ENCODE data around the gene CDK9.
A peak's percentile ranks its signal among the peaks of the same experiment; 100 is the strongest.

Gene CDK9

DNA sequence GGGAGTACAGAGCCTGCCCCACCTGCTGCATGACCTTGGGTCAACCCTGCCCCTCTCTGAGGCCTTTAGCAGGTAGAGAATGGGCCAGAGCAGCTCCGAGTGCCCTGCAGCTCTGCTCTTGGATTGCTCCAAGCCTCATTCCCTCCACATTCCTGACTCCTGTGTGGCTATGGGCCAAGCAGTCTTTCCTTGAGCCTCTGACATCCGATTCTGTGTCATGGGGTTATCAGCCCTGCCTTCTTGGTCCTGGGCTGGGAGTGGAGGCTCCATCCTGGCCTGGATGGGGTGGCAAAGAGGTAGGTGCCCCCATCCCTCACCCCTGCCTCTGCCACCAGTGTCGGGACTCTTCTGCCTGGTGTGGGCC is 30.5 kb downstream of the CDK9 start (continued):
- TF ChIP-seq, protein P1, sequence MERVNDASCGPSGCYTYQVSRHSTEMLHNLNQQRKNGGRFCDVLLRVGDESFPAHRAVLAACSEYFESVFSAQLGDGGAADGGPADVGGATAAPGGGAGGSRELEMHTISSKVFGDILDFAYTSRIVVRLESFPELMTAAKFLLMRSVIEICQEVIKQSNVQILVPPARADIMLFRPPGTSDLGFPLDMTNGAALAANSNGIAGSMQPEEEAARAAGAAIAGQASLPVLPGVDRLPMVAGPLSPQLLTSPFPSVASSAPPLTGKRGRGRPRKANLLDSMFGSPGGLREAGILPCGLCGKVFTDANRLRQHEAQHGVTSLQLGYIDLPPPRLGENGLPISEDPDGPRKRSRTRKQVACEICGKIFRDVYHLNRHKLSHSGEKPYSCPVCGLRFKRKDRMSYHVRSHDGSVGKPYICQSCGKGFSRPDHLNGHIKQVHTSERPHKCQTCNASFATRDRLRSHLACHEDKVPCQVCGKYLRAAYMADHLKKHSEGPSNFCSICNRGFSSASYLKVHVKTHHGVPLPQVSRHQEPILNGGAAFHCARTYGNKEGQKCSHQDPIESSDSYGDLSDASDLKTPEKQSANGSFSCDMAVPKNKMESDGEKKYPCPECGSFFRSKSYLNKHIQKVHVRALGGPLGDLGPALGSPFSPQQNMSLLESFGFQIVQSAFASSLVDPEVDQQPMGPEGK (CRISPR knock-in tag; IDR thresholded peaks at IDR 0.05; ENCODE audit: borderline replicate concordance) = no peak
- no peak for TF ChIP-seq GLIS3 (CRISPR knock-in tag; IDR thresholded peaks at IDR 0.05)
- no peak for TF ChIP-seq OSR1 (CRISPR knock-in tag; IDR thresholded peaks at IDR 0.05)
- TF ChIP-seq CSDC2 (CRISPR knock-in tag; IDR thresholded peaks at IDR 0.05) = no peak
- no peak for TF ChIP-seq ZNF8 (CRISPR knock-in tag; IDR thresholded peaks at IDR 0.05)
- no peak for TF ChIP-seq BACH2 (CRISPR knock-in tag; IDR thresholded peaks at IDR 0.05; ENCODE audit: borderline replicate concordance)

DNA sequence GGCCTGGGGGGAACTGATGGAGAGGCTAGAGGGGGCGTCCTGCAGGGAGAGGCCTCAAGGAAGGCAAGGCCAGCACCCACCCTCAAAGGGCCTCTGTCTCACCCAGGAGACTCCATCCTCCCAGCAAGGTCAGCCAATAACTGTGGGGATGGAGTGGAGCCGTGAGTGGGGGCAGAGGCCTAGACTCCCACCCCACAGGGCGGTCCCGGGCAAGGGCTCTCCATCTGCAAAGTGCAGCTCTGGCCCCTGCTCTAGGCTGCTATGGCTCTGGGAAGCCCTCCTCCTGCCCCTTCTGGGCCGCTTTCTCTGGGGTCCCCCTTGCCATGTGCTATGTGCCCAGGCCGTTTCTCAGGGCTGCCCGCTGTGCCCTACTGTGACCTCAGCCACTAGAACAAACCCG is 30.9 kb downstream of the CDK9 start:
- TF ChIP-seq ZNF8 (CRISPR knock-in tag; IDR thresholded peaks at IDR 0.05) (no peak), PPARA (CRISPR knock-in tag; IDR thresholded peaks at IDR 0.05; ENCODE audit: borderline replicate concordance) (no peak), RARB (CRISPR knock-in tag; IDR thresholded peaks at IDR 0.05) (no peak), TOX (CRISPR knock-in tag; IDR thresholded peaks at IDR 0.05; ENCODE audit: borderline replicate concordance) (no peak), OSR1 (CRISPR knock-in tag; IDR thresholded peaks at IDR 0.05) (no peak), ZNF70 (CRISPR knock-in tag; IDR thresholded peaks at IDR 0.05) (no peak), ISL1 (CRISPR knock-in tag; IDR thresholded peaks at IDR 0.05) (no peak), TCF4 (CRISPR knock-in tag; IDR thresholded peaks at IDR 0.05; ENCODE audit: borderline replicate concordance) (no peak), GLIS3 (CRISPR knock-in tag; IDR thresholded peaks at IDR 0.05) (no peak), ZC3H10 (CRISPR knock-in tag; IDR thresholded peaks at IDR 0.05) (no peak), SNAI2 (CRISPR knock-in tag; IDR thresholded peaks at IDR 0.05) (no peak), BACH2 (CRISPR knock-in tag; IDR thresholded peaks at IDR 0.05; ENCODE audit: borderline replicate concordance) (no peak), CSDC2 (CRISPR knock-in tag; IDR thresholded peaks at IDR 0.05) (no peak), ZFP30 (CRISPR knock-in tag; IDR thresholded peaks at IDR 0.05) (no peak), ESRRG (CRISPR knock-in tag; IDR thresholded peaks at IDR 0.05) (no peak)
- TF ChIP-seq, protein P2, sequence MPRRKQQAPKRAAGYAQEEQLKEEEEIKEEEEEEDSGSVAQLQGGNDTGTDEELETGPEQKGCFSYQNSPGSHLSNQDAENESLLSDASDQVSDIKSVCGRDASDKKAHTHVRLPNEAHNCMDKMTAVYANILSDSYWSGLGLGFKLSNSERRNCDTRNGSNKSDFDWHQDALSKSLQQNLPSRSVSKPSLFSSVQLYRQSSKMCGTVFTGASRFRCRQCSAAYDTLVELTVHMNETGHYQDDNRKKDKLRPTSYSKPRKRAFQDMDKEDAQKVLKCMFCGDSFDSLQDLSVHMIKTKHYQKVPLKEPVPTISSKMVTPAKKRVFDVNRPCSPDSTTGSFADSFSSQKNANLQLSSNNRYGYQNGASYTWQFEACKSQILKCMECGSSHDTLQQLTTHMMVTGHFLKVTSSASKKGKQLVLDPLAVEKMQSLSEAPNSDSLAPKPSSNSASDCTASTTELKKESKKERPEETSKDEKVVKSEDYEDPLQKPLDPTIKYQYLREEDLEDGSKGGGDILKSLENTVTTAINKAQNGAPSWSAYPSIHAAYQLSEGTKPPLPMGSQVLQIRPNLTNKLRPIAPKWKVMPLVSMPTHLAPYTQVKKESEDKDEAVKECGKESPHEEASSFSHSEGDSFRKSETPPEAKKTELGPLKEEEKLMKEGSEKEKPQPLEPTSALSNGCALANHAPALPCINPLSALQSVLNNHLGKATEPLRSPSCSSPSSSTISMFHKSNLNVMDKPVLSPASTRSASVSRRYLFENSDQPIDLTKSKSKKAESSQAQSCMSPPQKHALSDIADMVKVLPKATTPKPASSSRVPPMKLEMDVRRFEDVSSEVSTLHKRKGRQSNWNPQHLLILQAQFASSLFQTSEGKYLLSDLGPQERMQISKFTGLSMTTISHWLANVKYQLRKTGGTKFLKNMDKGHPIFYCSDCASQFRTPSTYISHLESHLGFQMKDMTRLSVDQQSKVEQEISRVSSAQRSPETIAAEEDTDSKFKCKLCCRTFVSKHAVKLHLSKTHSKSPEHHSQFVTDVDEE (CRISPR knock-in tag; IDR thresholded peaks at IDR 0.05) = no peak
- TF ChIP-seq, protein P3, sequence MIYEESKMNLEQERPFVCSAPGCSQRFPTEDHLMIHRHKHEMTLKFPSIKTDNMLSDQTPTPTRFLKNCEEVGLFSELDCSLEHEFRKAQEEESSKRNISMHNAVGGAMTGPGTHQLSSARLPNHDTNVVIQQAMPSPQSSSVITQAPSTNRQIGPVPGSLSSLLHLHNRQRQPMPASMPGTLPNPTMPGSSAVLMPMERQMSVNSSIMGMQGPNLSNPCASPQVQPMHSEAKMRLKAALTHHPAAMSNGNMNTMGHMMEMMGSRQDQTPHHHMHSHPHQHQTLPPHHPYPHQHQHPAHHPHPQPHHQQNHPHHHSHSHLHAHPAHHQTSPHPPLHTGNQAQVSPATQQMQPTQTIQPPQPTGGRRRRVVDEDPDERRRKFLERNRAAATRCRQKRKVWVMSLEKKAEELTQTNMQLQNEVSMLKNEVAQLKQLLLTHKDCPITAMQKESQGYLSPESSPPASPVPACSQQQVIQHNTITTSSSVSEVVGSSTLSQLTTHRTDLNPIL (CRISPR knock-in tag; IDR thresholded peaks at IDR 0.05; ENCODE audit: low read depth) = no peak
- ATAC-seq = peak; percentile 3; the same call in 2 of the 3 replicates

DNA sequence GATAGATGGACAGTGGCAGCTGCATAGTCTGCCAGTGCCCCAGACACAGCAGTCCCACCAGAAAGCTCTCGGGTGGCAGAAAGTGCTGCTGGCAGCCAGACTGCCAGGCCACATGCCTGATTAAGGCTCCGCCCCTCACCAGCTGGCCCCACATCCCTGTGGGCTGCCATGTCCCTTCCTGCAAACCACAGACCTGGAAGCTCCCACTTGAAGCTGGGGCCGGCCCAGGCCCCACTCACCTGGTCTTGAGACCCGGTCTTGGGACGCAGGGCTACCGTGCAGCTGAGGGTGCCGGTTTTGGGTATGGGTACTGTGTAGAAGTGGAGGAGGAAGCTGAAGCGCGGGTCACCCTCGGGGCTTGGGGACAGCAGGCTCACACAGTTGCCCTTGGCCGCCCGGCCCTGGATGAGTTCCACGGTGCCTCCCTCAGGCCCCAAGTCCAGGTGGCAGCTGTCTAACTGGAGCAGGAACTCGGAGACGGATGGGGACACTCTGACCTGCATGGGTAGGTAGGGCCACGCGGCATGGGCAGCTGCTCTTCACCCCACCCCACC is 32.1 kb downstream of the CDK9 start:
- peak; percentile 26; the same call in 2 of the 3 replicates for ATAC-seq
- TF ChIP-seq CSDC2 (CRISPR knock-in tag; IDR thresholded peaks at IDR 0.05) (no peak), SNAI2 (CRISPR knock-in tag; IDR thresholded peaks at IDR 0.05) (no peak), ZNF70 (CRISPR knock-in tag; IDR thresholded peaks at IDR 0.05) (no peak), ZNF8 (CRISPR knock-in tag; IDR thresholded peaks at IDR 0.05) (no peak), ZC3H10 (CRISPR knock-in tag; IDR thresholded peaks at IDR 0.05) (no peak), PPARA (CRISPR knock-in tag; IDR thresholded peaks at IDR 0.05; ENCODE audit: borderline replicate concordance) (no peak), ISL1 (CRISPR knock-in tag; IDR thresholded peaks at IDR 0.05) (no peak)
- TF ChIP-seq, protein P2 (CRISPR knock-in tag; IDR thresholded peaks at IDR 0.05) = peak; percentile 25; the same call in 1 of the 2 replicates

DNA sequence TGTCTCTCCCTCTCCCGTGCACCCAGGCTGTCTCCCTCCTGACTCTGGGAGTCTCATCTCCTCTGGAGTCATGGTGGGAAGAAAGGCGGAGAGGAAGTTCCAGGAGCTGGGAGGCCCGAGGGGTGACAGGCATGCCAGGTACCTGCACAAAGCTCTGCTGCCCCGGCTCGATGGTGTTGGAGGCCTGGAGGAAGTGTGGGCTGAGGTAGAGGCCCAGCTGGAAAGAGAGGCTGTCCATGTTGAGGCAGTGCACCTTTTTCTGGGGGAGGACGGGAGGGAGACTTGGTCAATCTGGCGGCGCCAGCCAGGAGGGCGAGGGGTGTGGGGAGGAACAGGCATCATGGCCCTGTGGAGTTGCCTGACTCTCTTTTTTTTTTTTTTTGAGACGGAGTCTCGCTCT is 32.7 kb downstream of the CDK9 start:
- no peak for ATAC-seq
- TF ChIP-seq TOX (CRISPR knock-in tag; IDR thresholded peaks at IDR 0.05; ENCODE audit: borderline replicate concordance) (no peak), ZC3H10 (CRISPR knock-in tag; IDR thresholded peaks at IDR 0.05) (no peak), ARNTL (CRISPR knock-in tag; IDR thresholded peaks at IDR 0.05; ENCODE audit: borderline replicate concordance, low read depth) (no peak), ZNF8 (CRISPR knock-in tag; IDR thresholded peaks at IDR 0.05) (no peak), OSR1 (CRISPR knock-in tag; IDR thresholded peaks at IDR 0.05) (no peak)
- TF ChIP-seq, protein P4, sequence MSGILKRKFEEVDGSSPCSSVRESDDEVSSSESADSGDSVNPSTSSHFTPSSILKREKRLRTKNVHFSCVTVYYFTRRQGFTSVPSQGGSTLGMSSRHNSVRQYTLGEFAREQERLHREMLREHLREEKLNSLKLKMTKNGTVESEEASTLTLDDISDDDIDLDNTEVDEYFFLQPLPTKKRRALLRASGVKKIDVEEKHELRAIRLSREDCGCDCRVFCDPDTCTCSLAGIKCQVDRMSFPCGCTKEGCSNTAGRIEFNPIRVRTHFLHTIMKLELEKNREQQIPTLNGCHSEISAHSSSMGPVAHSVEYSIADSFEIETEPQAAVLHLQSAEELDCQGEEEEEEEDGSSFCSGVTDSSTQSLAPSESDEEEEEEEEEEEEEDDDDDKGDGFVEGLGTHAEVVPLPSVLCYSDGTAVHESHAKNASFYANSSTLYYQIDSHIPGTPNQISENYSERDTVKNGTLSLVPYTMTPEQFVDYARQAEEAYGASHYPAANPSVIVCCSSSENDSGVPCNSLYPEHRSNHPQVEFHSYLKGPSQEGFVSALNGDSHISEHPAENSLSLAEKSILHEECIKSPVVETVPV (CRISPR knock-in tag; IDR thresholded peaks at IDR 0.05) = no peak
- TF ChIP-seq, protein P5, sequence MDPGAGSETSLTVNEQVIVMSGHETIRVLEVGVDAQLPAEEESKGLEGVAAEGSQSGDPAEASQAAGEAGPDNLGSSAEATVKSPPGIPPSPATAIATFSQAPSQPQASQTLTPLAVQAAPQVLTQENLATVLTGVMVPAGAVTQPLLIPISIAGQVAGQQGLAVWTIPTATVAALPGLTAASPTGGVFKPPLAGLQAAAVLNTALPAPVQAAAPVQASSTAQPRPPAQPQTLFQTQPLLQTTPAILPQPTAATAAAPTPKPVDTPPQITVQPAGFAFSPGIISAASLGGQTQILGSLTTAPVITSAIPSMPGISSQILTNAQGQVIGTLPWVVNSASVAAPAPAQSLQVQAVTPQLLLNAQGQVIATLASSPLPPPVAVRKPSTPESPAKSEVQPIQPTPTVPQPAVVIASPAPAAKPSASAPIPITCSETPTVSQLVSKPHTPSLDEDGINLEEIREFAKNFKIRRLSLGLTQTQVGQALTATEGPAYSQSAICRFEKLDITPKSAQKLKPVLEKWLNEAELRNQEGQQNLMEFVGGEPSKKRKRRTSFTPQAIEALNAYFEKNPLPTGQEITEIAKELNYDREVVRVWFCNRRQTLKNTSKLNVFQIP (CRISPR knock-in tag; IDR thresholded peaks at IDR 0.05; ENCODE audit: borderline replicate concordance, low read depth) = no peak

Measured in SK-N-SH treated with all-trans-retinoic acid at 6 μM for 48 hours (cell line).